GM23338 (cell line): Measurements from ENCODE around the gene BRSK1. TPM values are rescaled to one million over a fixed set of nuclear protein-coding genes. Genes with fewer than 3 reads are reported as not detected.

Experiments used
- ATAC-seq: fragments of 200-7000 bp; cut with Tn5 transposase; 3 replicates; pipeline ENCODE4 v1.9.1; 2020
- DNase-seq: peaks from one replicate; pipeline ENCODE4 v3.0.0-alpha.2; 2015; ENCODE audit warnings: low spot score
- H2AFZ ChIP-seq: fragments of 200-600 bp; sonication (generic); 2 replicates; pipeline ENCODE4 v1.8.0; 2016; ENCODE audit warnings: antibody characterized with exemption, mild to moderate bottlenecking, moderate library complexity
- H3F3A ChIP-seq: fragments of 200-600 bp; sonication (generic); replicated peaks from 2 replicates; pipeline ENCODE4 v1.8.0; 2017; ENCODE audit warnings: antibody characterized with exemption, mixed run types, low read depth
- H3K27ac ChIP-seq: fragments of 200-600 bp; sonication (generic); 2 replicates; pipeline ENCODE4 v1.6.1; 2016; ENCODE audit warnings: low read depth
- H3K27me3 ChIP-seq: fragments of 200-600 bp; sonication (generic); 2 replicates; pipeline ENCODE4 v1.8.0; 2016; ENCODE audit warnings: mild to moderate bottlenecking, mixed run types, moderate library complexity; ENCODE audit not compliant: insufficient read depth
- H3K36me3 ChIP-seq: fragments of 200-600 bp; sonication (generic); 2 replicates; pipeline ENCODE4 v1.8.0; 2016; ENCODE audit warnings: mild to moderate bottlenecking; ENCODE audit not compliant: insufficient read depth
- H3K4me1 ChIP-seq: fragments of 200-600 bp; sonication (generic); 2 replicates; pipeline ENCODE4 v1.8.0; 2016; ENCODE audit warnings: mild to moderate bottlenecking, moderate library complexity; ENCODE audit not compliant: insufficient read depth
- H3K4me2 ChIP-seq: fragments of 200-600 bp; sonication (generic); 2 replicates; pipeline ENCODE4 v1.7.1; 2017; ENCODE audit warnings: mixed run types
- H3K4me3 ChIP-seq: fragments of 200-600 bp; sonication (generic); 2 replicates; pipeline ENCODE4 v1.6.1; 2016; ENCODE audit warnings: mixed run types
- H3K79me2 ChIP-seq: fragments of 200-600 bp; sonication (generic); replicated peaks from 2 replicates; pipeline ENCODE4 v1.8.0; 2017; ENCODE audit warnings: mild to moderate bottlenecking; ENCODE audit not compliant: insufficient read depth
- H3K9me2 ChIP-seq: fragments of 200-600 bp; sonication (generic); 2 replicates; pipeline ENCODE4 v1.8.0; 2017; ENCODE audit not compliant: insufficient read depth
- H4K20me1 ChIP-seq: fragments of 200-600 bp; sonication (generic); replicated peaks from 2 replicates; pipeline ENCODE4 v1.8.0; 2017; ENCODE audit warnings: mild to moderate bottlenecking; ENCODE audit not compliant: insufficient read depth
- H3K27ac Mint-ChIP-seq: 2 replicates; pipeline ENCODE4 v1.8.0; 2020; ENCODE audit warnings: inconsistent platforms, mild to moderate bottlenecking, moderate library complexity, mixed read lengths
- H3K27me3 Mint-ChIP-seq: 3 replicates; pipeline ENCODE4 v1.8.0; 2022; ENCODE audit warnings: low read depth, mild to moderate bottlenecking, moderate library complexity, mixed read lengths, inconsistent platforms; ENCODE audit not compliant: insufficient read depth, poor library complexity
- H3K36me3 Mint-ChIP-seq: 3 replicates; pipeline ENCODE4 v1.8.0; 2021; ENCODE audit warnings: low read depth, mild to moderate bottlenecking, inconsistent platforms, moderate library complexity, mixed read lengths
- H3K4me1 Mint-ChIP-seq: 3 replicates; pipeline ENCODE4 v1.8.0; 2020; ENCODE audit warnings: mild to moderate bottlenecking, inconsistent platforms, mixed read lengths
- H3K4me3 Mint-ChIP-seq: 3 replicates; pipeline ENCODE4 v1.8.0; 2021; ENCODE audit warnings: moderate library complexity, mild to moderate bottlenecking, inconsistent platforms, mixed read lengths
- H3K9me3 Mint-ChIP-seq: 3 replicates; pipeline ENCODE4 v1.8.0; 2020; ENCODE audit warnings: moderate library complexity, mild to moderate bottlenecking, inconsistent platforms, mixed read lengths
- CREB1 ChIP-seq: fragments of 250-450 bp; sonication (Bioruptor Pico); IDR thresholded peaks from 2 replicates; pipeline ENCODE4 v1.5.0; 2020; ENCODE audit warnings: low read depth, mild to moderate bottlenecking, moderate library complexity
- CTCF ChIP-seq, 2 experiments: fragments of 200-600 bp in 1 of 2; sonication (generic) in 1 of 2; conservative IDR thresholded peaks; 2 replicates each; pipeline versions ENCODE4 v1.5.1 to v1.6.1; 2016 to 2017; ENCODE audit warnings: antibody characterized with exemption in 2 of 2, low read depth in 2 of 2, mild to moderate bottlenecking in 2 of 2, moderate library complexity in 1 of 2
- EZH2 ChIP-seq: fragments of 200-600 bp; sonication (generic); IDR thresholded peaks from one replicate; pipeline ENCODE4 v1.8.0; 2017; ENCODE audit warnings: antibody characterized with exemption, mild to moderate bottlenecking, low read depth; ENCODE audit not compliant: unreplicated experiment
- EZH2phosphoT487 ChIP-seq: fragments of 200-600 bp; sonication (generic); IDR thresholded peaks from one replicate; pipeline ENCODE4 v1.8.1; 2018; ENCODE audit warnings: antibody characterized with exemption; ENCODE audit not compliant: unreplicated experiment
- JUNB ChIP-seq: IDR thresholded peaks from one replicate; pipeline ENCODE4 v1.6.1; 2016; ENCODE audit warnings: antibody characterized with exemption; ENCODE audit not compliant: unreplicated experiment
- NANOG ChIP-seq: IDR thresholded peaks from 2 replicates; pipeline ENCODE4 v1.6.1; 2016; ENCODE audit warnings: antibody characterized with exemption, borderline replicate concordance
- POLR2AphosphoS5 ChIP-seq: IDR thresholded peaks from 2 replicates; pipeline ENCODE4 v1.6.1; 2016; ENCODE audit warnings: antibody characterized with exemption, low read depth
- REST ChIP-seq: IDR thresholded peaks from one replicate; pipeline ENCODE4 v1.6.1; 2018; ENCODE audit warnings: antibody characterized with exemption; ENCODE audit not compliant: unreplicated experiment
- STAT1 ChIP-seq: IDR thresholded peaks from one replicate; pipeline ENCODE4 v1.6.1; 2016; ENCODE audit warnings: antibody characterized with exemption; ENCODE audit not compliant: unreplicated experiment
- ZNF114 ChIP-seq: fragments of 250-450 bp; sonication (Bioruptor Pico); IDR thresholded peaks from 2 replicates; pipeline ENCODE4 v1.5.0; 2020; ENCODE audit warnings: mild to moderate bottlenecking, moderate library complexity
- ZNF331 ChIP-seq: fragments of 250-450 bp; sonication (Bioruptor Pico); IDR thresholded peaks from 2 replicates; pipeline ENCODE4 v1.5.0; 2020; ENCODE audit warnings: low read depth, mild to moderate bottlenecking, moderate library complexity
- ZNF462 ChIP-seq: fragments of 250-450 bp; sonication (Bioruptor Pico); IDR thresholded peaks from 2 replicates; pipeline ENCODE4 v1.5.0; 2020; ENCODE audit warnings: mild to moderate bottlenecking, moderate library complexity
- polyA plus RNA-seq: library from polyadenylated mRNA; unstranded; fragments of >200 nt; fragmentation: Nextera tagmentation; extraction: Ambion mirVana; gene quantifications from 2 replicates; pipeline ENCODE4 v1.2.1, GENCODE V29; 2016
- total RNA-seq: library from RNA; depleted of rRNA; stranded (reverse); fragments of >200 nt; shearing (Covaris generic); gene quantifications from 2 replicates; pipeline ENCODE4 v1.2.3, GENCODE V29; 2014
- TF ChIP-seq, protein P1 (sequence below): IDR thresholded peaks from 2 replicates; pipeline ENCODE4 v1.6.1; 2016; ENCODE audit warnings: antibody characterized with exemption

Gene BRSK1
- total and polyA plus RNA-seq, 2 experiments from 2014 or later: 2.3 to 17.2 TPM

DNA sequence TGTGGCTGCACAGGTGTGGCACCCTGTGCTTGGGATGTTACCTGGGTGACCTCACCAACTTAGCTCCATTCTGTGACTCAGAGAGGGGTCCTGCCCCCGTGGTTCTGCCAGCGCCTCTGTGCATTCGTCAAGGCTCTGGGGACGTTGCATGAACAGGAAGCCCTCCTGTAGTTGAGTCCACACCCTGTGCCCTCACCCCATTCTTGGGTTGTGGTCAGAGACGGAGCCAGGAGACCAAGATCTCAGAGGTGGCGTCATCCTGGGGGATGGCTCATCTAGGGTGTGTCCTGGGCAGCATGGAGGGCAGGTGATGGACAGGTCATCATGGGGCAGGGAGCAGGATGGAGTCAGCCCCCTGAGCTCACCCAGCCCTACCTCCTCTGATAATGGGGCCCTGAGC lies 68.2 kb downstream of the BRSK1 start:
- Mint-ChIP-seq H3K27ac (no peak overlapping the region), H3K4me1 (peaks cover 52% of the 10 kb centered on the region), H3K9me3 (no peaks in the 10 kb centered on the region), H3K4me3 (no peak overlapping the region), H3K27me3 (peaks cover 64% of the 10 kb centered on the region), H3K36me3 (0 out of 3 replicates have a peak, but pooled peaks cover 4% of the 10 kb centered on the region)
- Histone ChIP-seq H3K27ac (no peak overlapping the region), H3K79me2 (no peaks in the 10 kb centered on the region), H3K4me2 (no peak overlapping the region), H4K20me1 (no peaks in the 10 kb centered on the region), H2AFZ (no peak overlapping the region), H3K9me2 (no peaks in the 10 kb centered on the region), H3F3A (peaks cover 30% of the 10 kb centered on the region), H3K4me1 (peaks cover 40% of the 10 kb centered on the region), H3K4me3 (no peak overlapping the region), H3K27me3 (peaks cover 58% of the 10 kb centered on the region), H3K36me3 (no peaks in the 10 kb centered on the region)
- no peak for DNase-seq
- TF ChIP-seq JUNB (no peak), NANOG (no peak), CREB1 (no peak), ZNF462 (CRISPR knock-in tag) (no peak), EZH2phosphoT487 (no peak), POLR2AphosphoS5 (no peak), ZNF331 (CRISPR knock-in tag) (no peak), CTCF (conservative IDR thresholded peaks at IDR 0.05; ENCODE audit: low read depth in 2 of 2) (no peak), STAT1 (no peak), REST (no peak), EZH2 (no peak), ZNF114 (CRISPR knock-in tag) (no peak)
- TF ChIP-seq, protein P1, sequence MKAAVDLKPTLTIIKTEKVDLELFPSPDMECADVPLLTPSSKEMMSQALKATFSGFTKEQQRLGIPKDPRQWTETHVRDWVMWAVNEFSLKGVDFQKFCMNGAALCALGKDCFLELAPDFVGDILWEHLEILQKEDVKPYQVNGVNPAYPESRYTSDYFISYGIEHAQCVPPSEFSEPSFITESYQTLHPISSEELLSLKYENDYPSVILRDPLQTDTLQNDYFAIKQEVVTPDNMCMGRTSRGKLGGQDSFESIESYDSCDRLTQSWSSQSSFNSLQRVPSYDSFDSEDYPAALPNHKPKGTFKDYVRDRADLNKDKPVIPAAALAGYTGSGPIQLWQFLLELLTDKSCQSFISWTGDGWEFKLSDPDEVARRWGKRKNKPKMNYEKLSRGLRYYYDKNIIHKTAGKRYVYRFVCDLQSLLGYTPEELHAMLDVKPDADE: no peak
- ATAC-seq: no peak
